Measurements from ENCODE around the gene UBAP1. TPM values are rescaled to one million over a fixed set of nuclear protein-coding genes. Genes with fewer than 3 reads are reported as not detected.
"Not testable (repeated sequence)": the region's sequence is repeated elsewhere in the genome, so short reads cannot be mapped to it uniquely, and the experiment has no call there.

The UBAP1 gene

GRCh38 chr9:34292552-34292951 is 113.7 kb downstream of the UBAP1 start:
- Histone ChIP-seq H3K9ac (ENCODE audit: low read length) (no peak overlapping the region), H2AFZ (ENCODE audit: low read depth, low read length) (no peak overlapping the region), H3K18ac (ENCODE audit: low read depth in 1 of 2, low read length in 2 of 2) (no peak overlapping the region), H3K14ac (ENCODE audit: low read length in 2 of 2) (no peak overlapping the region), H2BK12ac (ENCODE audit: low read length in 2 of 2) (no peak overlapping the region), H3K27ac (ENCODE audit: low read length, poor library complexity, severe bottlenecking) (no peak overlapping the region), H3K27me3 (ENCODE audit: control insufficient read depth in 1 of 2, insufficient read depth in 1 of 2, low read length in 2 of 2) (no peaks in the 10 kb centered on the region), H3K4me2 (ENCODE audit: low read length, poor library complexity, severe bottlenecking) (no peak overlapping the region), H3K4ac (ENCODE audit: low read depth in 1 of 2, low read length in 2 of 2) (no peak overlapping the region), H2BK15ac (ENCODE audit: low read depth, poor library complexity, severe bottlenecking) (no peak overlapping the region), H4K91ac (ENCODE audit: low read length) (no peak overlapping the region), H2AK5ac (ENCODE audit: low read length, severe bottlenecking) (no peak overlapping the region), H2BK120ac (ENCODE audit: low read depth, low read length) (no peak overlapping the region), H2BK5ac (ENCODE audit: low read depth, low read length, poor library complexity, severe bottlenecking) (no peak overlapping the region), H3K36me3 (ENCODE audit: control insufficient read depth in 1 of 2, insufficient read depth in 2 of 2, low read depth in 1 of 2, low read length in 2 of 2) (no peaks in the 10 kb centered on the region), H3K4me1 (ENCODE audit: control insufficient read depth, insufficient read depth, low read depth, low read length) (no peaks in the 10 kb centered on the region), H3K4me3 (ENCODE audit: insufficient read depth in 1 of 2, low read depth in 1 of 2, low read length in 2 of 2) (no peak overlapping the region), H3K79me1 (replicated peaks; ENCODE audit: low read length, poor library complexity, severe bottlenecking) (no peaks in the 10 kb centered on the region), H3K9me3 (ENCODE audit: control insufficient read depth, low read length) (no peaks in the 10 kb centered on the region), H3K23ac (ENCODE audit: low read length in 2 of 2) (no peak overlapping the region), H4K8ac (ENCODE audit: low read length) (no peak overlapping the region)
- 100% methylated on average over 1 of the region's 2 CpGs for WGBS
- no peak for DNase-seq

GRCh38 chr9:34301064-34301463 is 122.2 kb downstream of the UBAP1 start:
- not testable (repeated sequence) for H3K4me1 ChIP-seq (ENCODE audit: control insufficient read depth, insufficient read depth, low read depth, low read length); H2BK12ac ChIP-seq (ENCODE audit: low read length in 2 of 2); H3K4me3 ChIP-seq (ENCODE audit: insufficient read depth in 1 of 2, low read depth in 1 of 2, low read length in 2 of 2); H3K9ac ChIP-seq (ENCODE audit: low read length); H3K18ac ChIP-seq (ENCODE audit: low read depth in 1 of 2, low read length in 2 of 2); H4K8ac ChIP-seq (ENCODE audit: low read length); H3K4ac ChIP-seq (ENCODE audit: low read depth in 1 of 2, low read length in 2 of 2); H3K36me3 ChIP-seq (ENCODE audit: control insufficient read depth in 1 of 2, insufficient read depth in 2 of 2, low read depth in 1 of 2, low read length in 2 of 2); H3K14ac ChIP-seq (ENCODE audit: low read length in 2 of 2); H2BK120ac ChIP-seq (ENCODE audit: low read depth, low read length); H3K79me1 ChIP-seq (replicated peaks; ENCODE audit: low read length, poor library complexity, severe bottlenecking); H4K91ac ChIP-seq (ENCODE audit: low read length); H3K4me2 ChIP-seq (ENCODE audit: low read length, poor library complexity, severe bottlenecking); H3K23ac ChIP-seq (ENCODE audit: low read length in 2 of 2); H2BK15ac ChIP-seq (ENCODE audit: low read depth, poor library complexity, severe bottlenecking); H3K27ac ChIP-seq (ENCODE audit: low read length, poor library complexity, severe bottlenecking); DNase-seq; H3K27me3 ChIP-seq (ENCODE audit: control insufficient read depth in 1 of 2, insufficient read depth in 1 of 2, low read length in 2 of 2); H3K9me3 ChIP-seq (ENCODE audit: control insufficient read depth, low read length); H2BK5ac ChIP-seq (ENCODE audit: low read depth, low read length, poor library complexity, severe bottlenecking); H2AK5ac ChIP-seq (ENCODE audit: low read length, severe bottlenecking); H2AFZ ChIP-seq (ENCODE audit: low read depth, low read length)
- 97% methylated on average over 7 of the region's 7 CpGs for WGBS

Small RNAs within 50 kb of the gene (small RNA-seq; reads per million reads assigned to genes)
- not detected for gene AL353662.3 (ENCODE audit: low read depth)
- not detected for gene RNA5SP282 (ENCODE audit: low read depth)
- not detected for gene RNU2-50P (ENCODE audit: low read depth)
